Mesenchymal stem cell (in vitro differentiated cells and primary cell): ENCODE data around the gene KLK14.

Experiments used
- DNase-seq: peaks from one replicate; pipeline ENCODE4 v3.0.0-alpha.2; 2013
- H2AFZ ChIP-seq: one replicate; pipeline ENCODE4 v1.6.1; 2013; ENCODE audit warnings: low read depth, mild to moderate bottlenecking, control low read depth, inconsistent platforms, low read length, moderate library complexity
- H2AK5ac ChIP-seq: 2 replicates; pipeline ENCODE4 v1.6.1; 2013; ENCODE audit warnings: low read length, moderate library complexity, mild to moderate bottlenecking, inconsistent platforms; ENCODE audit not compliant: severe bottlenecking
- H2BK120ac ChIP-seq: one replicate; pipeline ENCODE4 v1.6.1; 2013; ENCODE audit warnings: low read depth, mild to moderate bottlenecking, inconsistent platforms, low read length, moderate library complexity
- H2BK12ac ChIP-seq, 2 experiments: one replicate each; pipeline ENCODE4 v1.6.1; 2013; ENCODE audit warnings: inconsistent platforms in 2 of 2, low read length in 2 of 2, mild to moderate bottlenecking in 2 of 2, moderate library complexity in 2 of 2, control low read depth in 1 of 2
- H2BK15ac ChIP-seq: one replicate; pipeline ENCODE4 v1.6.1; 2013; ENCODE audit warnings: mild to moderate bottlenecking, low read depth, inconsistent platforms; ENCODE audit not compliant: poor library complexity, severe bottlenecking
- H2BK5ac ChIP-seq: 2 replicates; pipeline ENCODE4 v1.6.1; 2013; ENCODE audit warnings: low read depth, mild to moderate bottlenecking, low read length, control low read depth, inconsistent platforms; ENCODE audit not compliant: poor library complexity, severe bottlenecking
- H3K14ac ChIP-seq, 2 experiments: one replicate each; pipeline ENCODE4 v1.6.1; 2013; ENCODE audit warnings: inconsistent platforms in 2 of 2, low read length in 2 of 2, control low read depth in 1 of 2, mild to moderate bottlenecking in 1 of 2, moderate library complexity in 1 of 2
- H3K18ac ChIP-seq, 2 experiments: one replicate each; pipeline ENCODE4 v1.6.1; 2013; ENCODE audit warnings: inconsistent platforms in 2 of 2, low read length in 2 of 2, control low read depth in 1 of 2, low read depth in 1 of 2, mild to moderate bottlenecking in 1 of 2
- H3K23ac ChIP-seq, 2 experiments: one replicate each; pipeline ENCODE4 v1.6.1; 2013; ENCODE audit warnings: inconsistent platforms in 2 of 2, low read length in 2 of 2, mild to moderate bottlenecking in 2 of 2, moderate library complexity in 2 of 2, control low read depth in 1 of 2
- H3K27ac ChIP-seq: 2 replicates; pipeline ENCODE4 v1.5.1; 2013; ENCODE audit warnings: mild to moderate bottlenecking, moderate library complexity, low read length, control low read depth, inconsistent platforms; ENCODE audit not compliant: poor library complexity, severe bottlenecking
- H3K27me3 ChIP-seq, 2 experiments: 2 replicates each; pipeline versions ENCODE4 v1.6.1 to v1.7.0; 2013; ENCODE audit warnings: low read length in 2 of 2, mild to moderate bottlenecking in 2 of 2, moderate library complexity in 2 of 2, control low read depth in 1 of 2, inconsistent platforms in 1 of 2; ENCODE audit not compliant: control insufficient read depth in 1 of 2, insufficient read depth in 1 of 2
- H3K36me3 ChIP-seq, 2 experiments: 2 replicates each; pipeline versions ENCODE4 v1.6.1 to v1.7.0; 2013; ENCODE audit warnings: low read length in 2 of 2, control low read depth in 1 of 2, inconsistent platforms in 1 of 2, low read depth in 1 of 2, mild to moderate bottlenecking in 1 of 2; ENCODE audit not compliant: insufficient read depth in 2 of 2, control insufficient read depth in 1 of 2
- H3K4ac ChIP-seq, 2 experiments: one replicate each; pipeline ENCODE4 v1.6.1; 2013; ENCODE audit warnings: inconsistent platforms in 2 of 2, low read length in 2 of 2, mild to moderate bottlenecking in 2 of 2, moderate library complexity in 2 of 2, control low read depth in 1 of 2, low read depth in 1 of 2
- H3K4me1 ChIP-seq: 2 replicates; pipeline ENCODE4 v1.6.1; 2013; ENCODE audit warnings: low read depth, low read length, control low read depth; ENCODE audit not compliant: control insufficient read depth, insufficient read depth
- H3K4me2 ChIP-seq: 2 replicates; pipeline ENCODE4 v1.6.1; 2013; ENCODE audit warnings: low read length, mild to moderate bottlenecking, inconsistent platforms; ENCODE audit not compliant: poor library complexity, severe bottlenecking
- H3K4me3 ChIP-seq, 2 experiments: 2 replicates each; pipeline versions ENCODE4 v1.5.1 to v1.7.0; 2013; ENCODE audit warnings: low read length in 2 of 2, mild to moderate bottlenecking in 2 of 2, control low read depth in 1 of 2, low read depth in 1 of 2; ENCODE audit not compliant: insufficient read depth in 1 of 2
- H3K79me1 ChIP-seq: replicated peaks from 2 replicates; pipeline ENCODE4 v1.6.1; 2013; ENCODE audit warnings: mild to moderate bottlenecking, control low read depth, low read length, inconsistent platforms; ENCODE audit not compliant: poor library complexity, severe bottlenecking
- H3K9ac ChIP-seq: 2 replicates; pipeline ENCODE4 v1.7.0; 2013; ENCODE audit warnings: mild to moderate bottlenecking, low read length, moderate library complexity
- H3K9me3 ChIP-seq: 2 replicates; pipeline ENCODE4 v1.7.0; 2013; ENCODE audit warnings: mild to moderate bottlenecking, low read length; ENCODE audit not compliant: control insufficient read depth
- H4K8ac ChIP-seq: one replicate; pipeline ENCODE4 v1.6.1; 2013; ENCODE audit warnings: inconsistent platforms, mild to moderate bottlenecking, low read length, moderate library complexity
- H4K91ac ChIP-seq: one replicate; pipeline ENCODE4 v1.6.1; 2013; ENCODE audit warnings: mild to moderate bottlenecking, low read length, inconsistent platforms
- WGBS: methylation state at CpG from one replicate; pipeline ENCODE4 v1.1.7; 2013; ENCODE audit warnings: mixed read lengths; 5-methylcytosine and 5-hydroxymethylcytosine counted together

KLK14 gene

GRCh38 chr19:51081476-51081875, 1.2 kb downstream of the KLK14 start:
- Histone ChIP-seq H2AFZ (no peak overlapping the region), H3K4me2 (no peak overlapping the region), H3K79me1 (no peaks in the 10 kb centered on the region), H3K27ac (no peak overlapping the region), H3K14ac (no peak overlapping the region), H2BK120ac (no peak overlapping the region), H3K18ac (no peak overlapping the region), H2AK5ac (no peak overlapping the region), H2BK5ac (no peak overlapping the region), H2BK12ac (no peak overlapping the region), H4K91ac (no peak overlapping the region), H3K4me3 (no peak overlapping the region), H3K9ac (no peak overlapping the region), H3K36me3 (no peaks in the 10 kb centered on the region), H3K4ac (no peak overlapping the region), H4K8ac (no peak overlapping the region), H3K23ac (no peak overlapping the region), H3K9me3 (no peaks in the 10 kb centered on the region), H2BK15ac (no peak overlapping the region), H3K27me3 (peaks cover 0 to 30% of the 10 kb centered on the region in 2 experiments), H3K4me1 (no peaks in the 10 kb centered on the region)
- 90% methylated on average over 7 of the region's 14 CpGs for WGBS
- no peak for DNase-seq

- no peak for DNase-seq
- no peak overlapping the region for H3K4ac ChIP-seq
- H2BK12ac ChIP-seq = no peak overlapping the region
- no peak overlapping the region for H3K18ac ChIP-seq
- H3K4me2 ChIP-seq = no peak overlapping the region
- H3K27ac ChIP-seq = no peak overlapping the region
- H3K14ac ChIP-seq = no peak overlapping the region
- H4K8ac ChIP-seq = no peak overlapping the region
- no peaks in the 10 kb centered on the region for H3K79me1 ChIP-seq
- no peak overlapping the region for H2BK15ac ChIP-seq
- no peak overlapping the region for H2AFZ ChIP-seq
- H3K4me3 ChIP-seq = no peak overlapping the region
- H2BK5ac ChIP-seq = no peak overlapping the region
- H2BK120ac ChIP-seq = no peak overlapping the region
- no peak overlapping the region for H4K91ac ChIP-seq
- H3K36me3 ChIP-seq = no peaks in the 10 kb centered on the region
- H3K4me1 ChIP-seq = no peaks in the 10 kb centered on the region
- H3K23ac ChIP-seq = no peak overlapping the region
- peaks cover 0 to 30% of the 10 kb centered on the region in 2 experiments for H3K27me3 ChIP-seq
- WGBS = 89% methylated on average over 27 of the region's 27 CpGs
- no peak overlapping the region for H2AK5ac ChIP-seq
- H3K9me3 ChIP-seq = no peaks in the 10 kb centered on the region
- no peak overlapping the region for H3K9ac ChIP-seq
These were observed 3.1 kb downstream of the KLK14 start for GRCh38 chr19:51079481-51080110.

- no peak overlapping the region for H3K4me2 ChIP-seq
- WGBS = 81% methylated on average over 6 of the region's 6 CpGs
- H3K27me3 ChIP-seq = peaks cover 0 to 23% of the 10 kb centered on the region in 2 experiments
- no peak overlapping the region for H3K9ac ChIP-seq
- H3K18ac ChIP-seq = no peak overlapping the region
- no peak overlapping the region for H4K91ac ChIP-seq
- H3K4me1 ChIP-seq = no peaks in the 10 kb centered on the region
- peaks cover 7% of the 10 kb centered on the region for H3K9me3 ChIP-seq
- H2AK5ac ChIP-seq = no peak overlapping the region
- no peak for DNase-seq
- H2BK12ac ChIP-seq = no peak overlapping the region
- H3K4ac ChIP-seq = no peak overlapping the region
- no peak overlapping the region for H2BK15ac ChIP-seq
- H2BK5ac ChIP-seq = no peak overlapping the region
- H3K14ac ChIP-seq = no peak overlapping the region
- no peak overlapping the region for H4K8ac ChIP-seq
- H3K27ac ChIP-seq = no peak overlapping the region
- no peaks in the 10 kb centered on the region for H3K79me1 ChIP-seq
- H3K4me3 ChIP-seq = no peak overlapping the region
- no peak overlapping the region for H2BK120ac ChIP-seq
- no peak overlapping the region for H2AFZ ChIP-seq
- no peak overlapping the region for H3K23ac ChIP-seq
- no peaks in the 10 kb centered on the region for H3K36me3 ChIP-seq
These were observed 4.0 kb downstream of the KLK14 start for GRCh38 chr19:51078731-51079130.

- Histone ChIP-seq H3K9ac (no peak overlapping the region), H3K14ac (no peak overlapping the region), H3K23ac (no peak overlapping the region), H3K4ac (no peak overlapping the region), H3K36me3 (no peaks in the 10 kb centered on the region), H2BK12ac (no peak overlapping the region), H3K4me1 (no peaks in the 10 kb centered on the region), H4K8ac (no peak overlapping the region), H3K18ac (no peak overlapping the region), H2AK5ac (no peak overlapping the region), H3K4me3 (no peak overlapping the region), H3K79me1 (no peaks in the 10 kb centered on the region), H2AFZ (no peak overlapping the region), H3K4me2 (no peak overlapping the region), H3K27me3 (peaks cover 0 to 17% of the 10 kb centered on the region in 2 experiments), H2BK5ac (no peak overlapping the region), H3K27ac (no peak overlapping the region), H2BK15ac (no peak overlapping the region), H3K9me3 (peaks cover 13% of the 10 kb centered on the region), H2BK120ac (no peak overlapping the region), H4K91ac (no peak overlapping the region)
- no peak for DNase-seq
- 73% methylated on average over 6 of the region's 6 CpGs for whole genome bisulfite sequencing
These were observed 4.6 kb downstream of the KLK14 start for GRCh38 chr19:51078104-51078503.
